Liver (tissue), 9 donors: ENCODE data around the gene KRTAP12-4. TPM values are rescaled to one million over a fixed set of nuclear protein-coding genes. Genes with fewer than 3 reads are reported as not detected.

Experiments used
- DNase-seq: peaks from one replicate; pipeline ENCODE4 v3.0.0-alpha.2; 2017; ENCODE audit warnings: low spot score
- H3K27ac ChIP-seq, 2 donors: one replicate each; pipeline ENCODE4 v1.7.0; 2013; ENCODE audit warnings: inconsistent platforms in 2 of 2, low read length in 2 of 2, control low read depth in 1 of 2, low read depth in 1 of 2, mild to moderate bottlenecking in 1 of 2
- H3K27me3 ChIP-seq, 4 donors: one replicate each; pipeline versions ENCODE4 v1.6.1 to v1.7.0; 2013; ENCODE audit warnings: low read length in 3 of 4, inconsistent platforms in 1 of 4, mild to moderate bottlenecking in 1 of 4, moderate library complexity in 1 of 4; ENCODE audit not compliant: control insufficient read depth in 4 of 4, insufficient read depth in 4 of 4
- H3K36me3 ChIP-seq, 4 donors: one replicate each; pipeline versions ENCODE4 v1.6.1 to v1.7.0; 2013; ENCODE audit warnings: low read length in 3 of 4, mild to moderate bottlenecking in 3 of 4, low read depth in 1 of 4, moderate library complexity in 1 of 4; ENCODE audit not compliant: control insufficient read depth in 4 of 4, insufficient read depth in 3 of 4
- H3K4me1 ChIP-seq, 4 donors: one replicate each; pipeline versions ENCODE4 v1.6.1 to v1.7.0; 2013; ENCODE audit warnings: low read length in 3 of 4, mild to moderate bottlenecking in 3 of 4, moderate library complexity in 1 of 4; ENCODE audit not compliant: control insufficient read depth in 4 of 4, insufficient read depth in 4 of 4
- H3K4me3 ChIP-seq, 3 donors: one replicate each; pipeline versions ENCODE4 v1.6.1 to v1.7.0; 2013; ENCODE audit warnings: low read length in 3 of 3, control low read depth in 1 of 3, low read depth in 1 of 3, mild to moderate bottlenecking in 1 of 3
- H3K9ac ChIP-seq, 2 donors: one replicate each; pipeline ENCODE4 v1.7.0; 2013; ENCODE audit warnings: low read length in 2 of 2, mild to moderate bottlenecking in 2 of 2, moderate library complexity in 2 of 2, control low read depth in 1 of 2, low read depth in 1 of 2
- H3K9me3 ChIP-seq, 4 donors: one replicate each; pipeline versions ENCODE4 v1.6.1 to v1.7.0; 2013; ENCODE audit warnings: low read length in 3 of 4; ENCODE audit not compliant: control insufficient read depth in 4 of 4
- ATF3 ChIP-seq: IDR thresholded peaks from 2 replicates; pipeline ENCODE4 v1.6.1; 2016; ENCODE audit warnings: antibody characterized with exemption
- CTCF ChIP-seq: fragments of 150-350 bp; IDR thresholded peaks from 2 replicates; pipeline ENCODE4 v1.5.1; 2017; ENCODE audit warnings: improper control_type of control experiment, low read depth, low read length; ENCODE audit not compliant: missing input control
- EGR1 ChIP-seq, 2 donors: IDR thresholded peaks; 2 replicates each; pipeline ENCODE4 v1.6.1; 2016 to 2018; ENCODE audit warnings: antibody characterized with exemption in 2 of 2, low read depth in 2 of 2
- FOXA1 ChIP-seq: IDR thresholded peaks from 2 replicates; pipeline ENCODE4 v1.6.1; 2016; ENCODE audit warnings: antibody characterized with exemption
- FOXA2 ChIP-seq: IDR thresholded peaks from 2 replicates; pipeline ENCODE4 v1.6.1; 2016; ENCODE audit warnings: antibody characterized with exemption
- GABPA ChIP-seq, 2 donors: IDR thresholded peaks in 1 of 2; conservative IDR thresholded peaks in 1 of 2; 2 replicates each; pipeline ENCODE4 v1.6.1; 2016; ENCODE audit warnings: antibody characterized with exemption in 2 of 2, mild to moderate bottlenecking in 1 of 2, moderate library complexity in 1 of 2
- HNF4A ChIP-seq, 2 donors: conservative IDR thresholded peaks; 2 replicates each; pipeline ENCODE4 v1.6.1; 2016; ENCODE audit warnings: antibody characterized with exemption in 2 of 2, mild to moderate bottlenecking in 2 of 2
- HNF4G ChIP-seq: IDR thresholded peaks from 2 replicates; pipeline ENCODE4 v1.6.1; 2016; ENCODE audit warnings: antibody characterized with exemption
- JUND ChIP-seq, 2 donors: IDR thresholded peaks; 2 replicates each; pipeline ENCODE4 v1.6.1; 2016; ENCODE audit warnings: antibody characterized with exemption in 2 of 2
- MAX ChIP-seq: IDR thresholded peaks from 2 replicates; pipeline ENCODE4 v1.6.1; 2016; ENCODE audit warnings: antibody characterized with exemption
- NR2F2 ChIP-seq: IDR thresholded peaks from 2 replicates; pipeline ENCODE4 v1.6.1; 2016; ENCODE audit warnings: antibody characterized with exemption
- RAD21 ChIP-seq, 2 donors: IDR thresholded peaks; 2 replicates each; pipeline ENCODE4 v1.6.1; 2016; ENCODE audit warnings: antibody characterized with exemption in 2 of 2, mild to moderate bottlenecking in 2 of 2
- REST ChIP-seq: IDR thresholded peaks from 2 replicates; pipeline ENCODE4 v1.6.1; 2016; ENCODE audit warnings: antibody characterized with exemption, mild to moderate bottlenecking
- RXRA ChIP-seq, 2 donors: IDR thresholded peaks; 2 replicates each; pipeline ENCODE4 v1.6.1; 2017 to 2018; ENCODE audit warnings: antibody characterized with exemption in 2 of 2, mild to moderate bottlenecking in 1 of 2
- SP1 ChIP-seq: IDR thresholded peaks from 2 replicates; pipeline ENCODE4 v1.6.1; 2018; ENCODE audit warnings: antibody characterized with exemption, mild to moderate bottlenecking
- TAF1 ChIP-seq: conservative IDR thresholded peaks from 2 replicates; pipeline ENCODE4 v1.6.1; 2016; ENCODE audit warnings: antibody characterized with exemption, mild to moderate bottlenecking
- YY1 ChIP-seq: IDR thresholded peaks from 2 replicates; pipeline ENCODE4 v1.6.1; 2016; ENCODE audit warnings: antibody characterized with exemption, mild to moderate bottlenecking
- ZBTB33 ChIP-seq: IDR thresholded peaks from 2 replicates; pipeline ENCODE4 v1.6.1; 2016; ENCODE audit warnings: antibody characterized with exemption
- WGBS: extraction: QIAGEN DNeasy Blood & Tissue Kit; methylation state at CpG from one replicate; pipeline ENCODE4 v1.1.7; 2013; 5-methylcytosine and 5-hydroxymethylcytosine counted together
- polyA plus RNA-seq, 2 donors: library from polyadenylated mRNA; stranded (reverse) in 1 of 2; unstranded in 1 of 2; fragments of 200-250 nt in 1 of 2; fragments of >200 nt in 1 of 2; fragmentation: Nextera tagmentation in 1 of 2; extraction: Ambion mirVana in 1 of 2; gene quantifications; one replicate each; pipeline versions ENCODE4 v1.2.1 to v1.2.3, GENCODE V29; 2013 to 2015
- total RNA-seq, 2 donors: library from RNA; depleted of rRNA; stranded (reverse); fragments of >200 nt; gene quantifications; one replicate each; pipeline ENCODE4 v1.2.3, GENCODE V29; 2014
- donor health status: healthy.
- donor health status: healthy.
- donor health status: healthy.
- donor health status: healthy.
- donor health status: healthy.

KRTAP12-4 gene
- total and polyA plus RNA-seq, 4 donors: not detected

- Histone ChIP-seq H3K4me1 (no peaks in the 10 kb centered on the region), H3K9me3 (no peaks in the 10 kb centered on the region), H3K27ac (no peak overlapping the region), H3K4me3 (no peak overlapping the region), H3K36me3 (no peaks in the 10 kb centered on the region), H3K9ac (no peak overlapping the region), H3K27me3 (peaks cover 0 to 2% (median under 1%) of the 10 kb centered on the region in 4 donors)
- 63% methylated on average over 7 of the region's 7 CpGs for WGBS
- DNase-seq: no peak
- TF ChIP-seq FOXA2 (no peak), MAX (no peak), RXRA (IDR thresholded peaks at IDR 0.05) (no peak), RAD21 (IDR thresholded peaks at IDR 0.05) (no peak), NR2F2 (no peak), REST (no peak), TAF1 (no peak), JUND (IDR thresholded peaks at IDR 0.05) (no peak), HNF4G (no peak), FOXA1 (no peak), ATF3 (no peak), CTCF (no peak), SP1 (no peak), EGR1 (IDR thresholded peaks at IDR 0.05; ENCODE audit: low read depth in 2 of 2) (no peak), ZBTB33 (no peak), GABPA (IDR thresholded peaks at IDR 0.05 in 1 of 2, conservative IDR thresholded peaks at IDR 0.05 in 1 of 2) (no peak), HNF4A (conservative IDR thresholded peaks at IDR 0.05) (no peak), YY1 (no peak)
Measured at GRCh38 chr21:44684077-44684476, 29.6 kb upstream of the KRTAP12-4 start.
